ENCODE data around the gene EZH2. TPM values are rescaled to one million over a fixed set of nuclear protein-coding genes. Genes with fewer than 3 reads are reported as not detected.

EZH2 gene
- total RNA-seq, 4 donors from 2014 or later = 0.62 to 1.5 (median 0.65) TPM

DNA sequence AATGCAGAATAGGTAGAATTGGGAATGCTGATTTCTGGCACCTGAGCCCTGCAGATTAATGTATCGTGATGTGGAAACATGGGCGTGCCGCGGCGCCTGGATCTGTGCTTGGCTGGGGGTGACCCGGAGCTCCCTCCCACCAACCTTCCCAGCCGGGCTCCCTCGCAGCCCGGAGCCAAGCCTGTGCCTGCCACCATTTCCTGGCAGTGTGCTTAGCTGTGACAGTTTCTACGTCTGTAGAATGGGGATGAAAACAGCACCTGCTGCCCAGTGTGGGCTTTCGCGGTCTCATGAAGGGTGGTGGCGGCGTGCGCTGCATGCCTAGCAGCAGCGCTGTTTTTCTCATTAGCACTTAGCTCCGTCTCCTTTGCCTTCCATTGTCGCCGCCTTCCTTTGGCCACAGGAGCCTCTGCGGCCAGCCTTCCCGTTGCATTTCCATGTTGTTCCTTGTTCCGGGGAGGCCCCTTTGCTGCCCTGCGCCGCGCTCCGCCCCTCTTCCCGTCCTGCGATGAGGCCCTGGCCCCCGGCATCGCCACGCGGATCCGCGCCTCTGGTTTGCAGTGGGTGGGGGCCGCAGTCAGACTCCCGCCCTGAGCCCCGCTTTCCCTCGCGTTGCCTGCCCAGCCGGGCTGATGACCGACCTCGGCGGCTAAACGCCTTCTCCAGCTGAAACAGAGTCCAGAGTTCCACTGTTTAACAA lies 101.2 kb downstream of the EZH2 start:
- ATAC-seq = no peak

DNA sequence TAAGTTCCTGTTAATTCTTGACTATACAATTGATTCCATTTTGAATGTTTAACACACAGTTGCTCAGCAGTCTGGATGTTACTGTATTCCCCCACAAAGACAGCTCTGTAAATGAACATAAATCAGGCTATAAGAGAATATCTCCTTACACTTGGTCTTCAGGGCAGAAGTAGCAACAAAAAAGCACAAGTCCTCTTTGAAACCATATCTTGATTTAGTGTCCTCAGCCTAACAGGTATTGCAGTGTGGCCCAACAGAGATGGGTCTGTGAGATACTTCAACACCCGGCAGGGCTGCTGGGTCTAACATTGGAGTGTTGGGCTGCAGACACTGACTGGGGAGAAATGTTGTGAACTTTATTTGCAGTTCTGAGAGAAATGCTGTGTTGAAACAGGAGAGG lies 109.6 kb downstream of the EZH2 start:
- WGBS, 2 donors (ENCODE audit: low coverage in 1 of 2) = 83% methylated on average over 1 of the region's 1 CpG; no CpG with 5 or more reads in 1 of the 2 donors
- no peaks in the 10 kb centered on the region for H3K27me3 ChIP-seq
- H3K4me1 ChIP-seq = no peaks in the 10 kb centered on the region
- H3K27ac ChIP-seq = no peak overlapping the region
- TF ChIP-seq POLR2AphosphoS5 (IDR thresholded peaks at IDR 0.05) = no peak
- TF ChIP-seq, protein P1, sequence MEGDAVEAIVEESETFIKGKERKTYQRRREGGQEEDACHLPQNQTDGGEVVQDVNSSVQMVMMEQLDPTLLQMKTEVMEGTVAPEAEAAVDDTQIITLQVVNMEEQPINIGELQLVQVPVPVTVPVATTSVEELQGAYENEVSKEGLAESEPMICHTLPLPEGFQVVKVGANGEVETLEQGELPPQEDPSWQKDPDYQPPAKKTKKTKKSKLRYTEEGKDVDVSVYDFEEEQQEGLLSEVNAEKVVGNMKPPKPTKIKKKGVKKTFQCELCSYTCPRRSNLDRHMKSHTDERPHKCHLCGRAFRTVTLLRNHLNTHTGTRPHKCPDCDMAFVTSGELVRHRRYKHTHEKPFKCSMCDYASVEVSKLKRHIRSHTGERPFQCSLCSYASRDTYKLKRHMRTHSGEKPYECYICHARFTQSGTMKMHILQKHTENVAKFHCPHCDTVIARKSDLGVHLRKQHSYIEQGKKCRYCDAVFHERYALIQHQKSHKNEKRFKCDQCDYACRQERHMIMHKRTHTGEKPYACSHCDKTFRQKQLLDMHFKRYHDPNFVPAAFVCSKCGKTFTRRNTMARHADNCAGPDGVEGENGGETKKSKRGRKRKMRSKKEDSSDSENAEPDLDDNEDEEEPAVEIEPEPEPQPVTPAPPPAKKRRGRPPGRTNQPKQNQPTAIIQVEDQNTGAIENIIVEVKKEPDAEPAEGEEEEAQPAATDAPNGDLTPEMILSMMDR (IDR thresholded peaks at IDR 0.05) = no peak
- no peak for TF ChIP-seq POLR2A (IDR thresholded peaks at IDR 0.05)
- no peak for TF ChIP-seq EP300 (IDR thresholded peaks at IDR 0.05)
- no peak overlapping the region for H3K4me3 ChIP-seq
- H3K36me3 ChIP-seq = peaks cover 0 to 86% of the 10 kb centered on the region in 2 donors
- H3K9me3 ChIP-seq = no peaks in the 10 kb centered on the region
- no peak for ATAC-seq

More for the DNA sequence above, 101.2 kb downstream of the EZH2 start:
- WGBS, 2 donors (ENCODE audit: low coverage in 1 of 2) = 82 to 88% methylated on average over 19 to 30 of the region's 44 CpGs
- H3K27ac ChIP-seq = no peak overlapping the region
- no peaks in the 10 kb centered on the region for H3K27me3 ChIP-seq
- TF ChIP-seq, protein P1 (IDR thresholded peaks at IDR 0.05) = no peak
- no peak for TF ChIP-seq POLR2AphosphoS5 (IDR thresholded peaks at IDR 0.05)
- TF ChIP-seq EP300 (IDR thresholded peaks at IDR 0.05) = no peak
- no peak for TF ChIP-seq POLR2A (IDR thresholded peaks at IDR 0.05)
- H3K36me3 ChIP-seq = peaks cover 0 to 98% of the 10 kb centered on the region in 2 donors
- no peak overlapping the region for H3K4me3 ChIP-seq
- H3K9me3 ChIP-seq = no peaks in the 10 kb centered on the region
- no peaks in the 10 kb centered on the region for H3K4me1 ChIP-seq

DNA sequence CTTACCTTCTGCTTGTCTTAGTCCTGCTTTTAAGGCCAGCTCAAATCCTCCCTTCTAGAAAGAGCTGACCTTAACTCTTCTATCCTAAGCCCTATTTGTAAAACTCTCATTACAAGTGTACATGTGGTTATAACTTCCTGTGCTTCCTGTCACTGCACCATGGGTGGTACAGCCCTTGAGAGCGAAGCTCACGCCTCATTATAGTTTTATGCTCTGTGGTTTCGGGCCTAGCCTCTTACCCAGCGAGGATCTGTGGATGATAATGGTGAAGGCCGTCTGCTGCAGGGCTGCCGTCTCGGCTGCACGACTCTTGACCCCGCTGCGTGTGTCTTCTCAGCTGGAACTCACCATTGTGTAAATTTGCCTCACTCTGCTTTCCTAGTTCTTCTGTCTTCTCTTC lies 110.8 kb downstream of the EZH2 start:
- Histone ChIP-seq H3K4me1 (no peaks in the 10 kb centered on the region), H3K4me3 (no peak overlapping the region), H3K27me3 (no peaks in the 10 kb centered on the region), H3K9me3 (no peaks in the 10 kb centered on the region), H3K27ac (no peak overlapping the region), H3K36me3 (peaks cover 0 to 86% of the 10 kb centered on the region in 2 donors)
- 93 to 97% methylated on average over 8 of the region's 10 CpGs for WGBS, 2 donors (ENCODE audit: low coverage in 1 of 2)
- ATAC-seq = no peak
- no peak for TF ChIP-seq POLR2A (IDR thresholded peaks at IDR 0.05)
- TF ChIP-seq, protein P1 (IDR thresholded peaks at IDR 0.05) = no peak
- no peak for TF ChIP-seq EP300 (IDR thresholded peaks at IDR 0.05)
- no peak for TF ChIP-seq POLR2AphosphoS5 (IDR thresholded peaks at IDR 0.05)

DNA sequence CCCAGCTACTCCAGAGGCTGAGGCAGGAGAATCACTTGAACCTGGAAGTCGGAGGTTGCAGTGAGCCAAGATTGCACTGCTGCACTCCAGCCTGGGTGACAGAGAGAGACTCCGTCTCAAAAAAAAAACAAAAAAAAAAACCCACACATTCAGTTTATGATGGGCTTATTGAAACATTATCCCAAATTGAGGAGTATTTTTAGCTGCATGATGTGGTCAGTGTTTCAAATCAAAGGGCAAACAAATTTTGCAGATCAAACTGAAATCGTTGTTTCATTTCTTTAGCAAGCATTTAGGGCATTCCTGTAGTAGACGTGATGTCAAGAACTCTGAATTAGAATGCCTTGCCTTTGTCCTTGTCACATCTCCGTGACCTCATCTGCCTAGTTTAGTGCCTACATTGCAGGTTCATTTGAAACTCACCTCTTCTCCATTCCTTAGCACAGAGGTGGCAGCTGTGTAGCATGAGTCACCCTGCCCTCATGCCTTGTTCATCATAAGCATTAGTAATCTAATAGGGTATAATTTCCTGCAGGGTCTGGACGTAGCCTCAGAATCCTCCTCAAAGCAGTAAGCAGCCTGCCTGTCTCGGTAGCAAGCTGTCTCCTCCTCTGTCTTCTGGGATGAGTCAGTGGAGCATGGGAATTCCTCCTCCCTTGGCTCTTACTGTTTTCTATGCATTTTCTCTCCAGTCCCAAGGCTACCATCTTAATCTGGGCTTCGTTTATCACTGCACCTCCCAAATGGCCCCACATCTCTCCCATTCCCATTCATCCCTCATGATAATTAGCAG lies 111.6 kb downstream of the EZH2 start:
- Histone ChIP-seq H3K27ac (no peak overlapping the region), H3K4me1 (no peaks in the 10 kb centered on the region), H3K36me3 (peaks cover 0 to 91% of the 10 kb centered on the region in 2 donors), H3K27me3 (no peaks in the 10 kb centered on the region), H3K4me3 (no peak overlapping the region), H3K9me3 (no peaks in the 10 kb centered on the region)
- no peak for ATAC-seq
- TF ChIP-seq, protein P1 (IDR thresholded peaks at IDR 0.05) = no peak
- TF ChIP-seq EP300 (IDR thresholded peaks at IDR 0.05) (no peak), POLR2AphosphoS5 (IDR thresholded peaks at IDR 0.05) (no peak), POLR2A (IDR thresholded peaks at IDR 0.05) (no peak)
- 65 to 67% methylated on average over 6 to 7 of the region's 8 CpGs for WGBS, 2 donors (ENCODE audit: low coverage in 1 of 2)
